ENCODE data around the gene ZBED1.

GRCh38 chrX:2507196-2507595 is 6.4 kb upstream of the ZBED1 start:
- no peak for TF ChIP-seq CTCF (IDR thresholded peaks at IDR 0.05)
- TF ChIP-seq POLR2A (IDR thresholded peaks at IDR 0.05) = no peak
